HL-60 (cell line): Measurements from ENCODE around the gene CCR4.

ENCODE experiments used
- CTCF ChIP-seq: IDR thresholded peaks from one replicate; pipeline ENCODE4 v1.5.1; 2011; ENCODE audit warnings: low read length, control low read depth, inconsistent platforms; ENCODE audit not compliant: insufficient read depth
- GABPA ChIP-seq: IDR thresholded peaks from 2 replicates; pipeline ENCODE4 v1.6.1; 2012; ENCODE audit warnings: low read depth
- POLR2AphosphoS5 ChIP-seq: IDR thresholded peaks from 2 replicates; pipeline ENCODE4 v1.6.1; 2012; ENCODE audit warnings: low read depth
- REST ChIP-seq: IDR thresholded peaks from 2 replicates; pipeline ENCODE4 v1.6.1; 2012; ENCODE audit warnings: low read depth; ENCODE audit not compliant: insufficient replicate concordance
- SPI1 ChIP-seq: IDR thresholded peaks from 2 replicates; pipeline ENCODE4 v1.6.1; 2012; ENCODE audit warnings: low read depth, mild to moderate bottlenecking, borderline replicate concordance

- no peak for TF ChIP-seq CTCF
- no peak for TF ChIP-seq REST
- TF ChIP-seq POLR2AphosphoS5 = no peak
- TF ChIP-seq GABPA = no peak
- no peak for TF ChIP-seq SPI1
Observed at GRCh38 chr3:32922078-32922477, 29.4 kb upstream of the CCR4 start.
